IPS-18c (cell line): ENCODE measurements around the gene ARSI.

Experiments
- H3K4me3 ChIP-seq: 2 replicates; pipeline ENCODE4 v1.7.0; 2013; ENCODE audit warnings: low read depth, mild to moderate bottlenecking, low read length, moderate library complexity; ENCODE audit not compliant: insufficient read depth
- H3K9me3 ChIP-seq: one replicate; pipeline ENCODE4 v1.6.1; 2013; ENCODE audit warnings: mild to moderate bottlenecking, low read length, moderate library complexity; ENCODE audit not compliant: control insufficient read depth, insufficient read depth

The ARSI gene

DNA sequence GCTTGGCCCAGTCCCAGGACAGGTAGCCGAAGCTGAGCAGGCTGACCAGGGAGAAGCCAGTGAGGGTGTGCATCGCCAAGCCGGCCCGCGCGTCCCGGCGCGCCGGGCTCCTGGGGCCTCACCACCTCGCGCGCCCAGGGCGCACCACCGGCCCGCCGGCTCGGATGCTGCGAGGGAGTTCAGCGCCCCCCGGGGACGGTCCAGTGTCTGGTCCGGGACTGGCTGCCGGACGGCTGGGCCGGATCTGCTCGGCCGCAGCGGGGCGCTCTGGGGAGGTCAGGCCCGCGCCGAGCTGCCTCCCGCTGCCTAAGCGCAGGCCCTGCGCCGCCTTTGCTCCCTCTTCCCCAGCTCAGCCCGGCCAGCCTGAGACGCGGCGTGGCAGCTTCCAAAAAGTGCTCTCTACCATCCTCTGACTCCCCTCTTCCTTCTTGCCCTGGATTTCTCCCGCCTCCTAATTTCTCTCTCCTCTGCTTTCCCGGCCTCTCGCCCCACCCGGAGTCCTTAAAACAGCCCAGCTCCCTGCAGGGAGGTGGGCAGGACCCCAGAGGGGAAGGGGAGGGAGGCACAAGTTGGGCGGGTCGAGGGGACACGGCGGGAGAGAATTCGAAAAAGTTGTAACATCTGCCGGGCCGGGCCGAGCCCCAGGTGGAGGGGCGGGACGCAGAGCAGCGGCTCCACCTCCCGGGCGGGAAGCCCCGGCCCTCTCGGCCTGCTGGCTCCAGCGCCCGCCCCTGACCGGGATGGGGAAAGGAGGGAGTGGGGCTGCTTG lies at the start of gene ARSI:
Gene ARSI, minus strand, starts transcription at position 605 of the 769 bp plus-strand sequence. Its CDS starts 532 bp downstream, at position 73.
- peak within 1 kb of the TSS; percentile 26 for H3K4me3 ChIP-seq
- H3K9me3 ChIP-seq = no peaks in the 10 kb centered on the region

DNA sequence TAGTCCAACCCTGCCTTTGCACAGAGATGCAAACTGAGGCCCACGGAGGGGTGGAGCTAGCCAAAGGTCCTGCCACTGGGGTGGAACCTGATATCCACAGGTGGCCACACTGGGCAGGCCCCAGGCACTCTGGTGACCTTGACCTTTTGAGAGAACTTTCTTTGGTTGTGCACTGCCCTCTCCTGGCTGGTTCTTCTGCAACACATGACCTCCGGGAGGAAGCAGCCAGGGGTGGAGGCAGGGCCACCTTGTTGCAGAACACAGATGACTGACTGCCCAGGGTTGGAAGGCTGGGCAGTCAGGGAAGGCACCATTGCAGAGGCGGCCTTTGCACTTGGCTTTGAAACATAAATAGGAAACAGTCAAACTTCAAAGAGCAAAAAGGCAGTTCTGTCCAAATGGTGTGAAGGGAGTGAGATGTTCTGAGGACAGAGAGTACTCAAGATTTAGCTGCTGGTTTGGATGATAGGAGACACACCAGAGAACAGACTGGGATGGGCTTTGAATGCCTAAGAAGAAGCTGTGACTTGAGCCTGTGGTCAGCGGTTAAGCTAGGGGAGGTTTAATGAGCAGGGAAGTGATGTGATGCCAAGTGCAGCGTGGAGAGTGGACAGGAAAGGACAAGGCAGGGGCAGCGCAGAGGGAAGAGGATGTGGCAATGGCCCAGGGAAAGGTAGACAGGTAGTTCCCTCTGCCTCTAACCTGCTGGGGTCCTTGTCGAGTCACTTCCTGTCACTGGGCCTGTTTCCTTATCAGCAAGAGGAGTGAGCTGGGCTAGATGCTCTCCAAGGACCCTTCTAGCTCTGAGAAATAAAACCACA lies 48.0 kb upstream of the ARSI start:
- Histone ChIP-seq H3K4me3 (no peak overlapping the region), H3K9me3 (no peaks in the 10 kb centered on the region)

DNA sequence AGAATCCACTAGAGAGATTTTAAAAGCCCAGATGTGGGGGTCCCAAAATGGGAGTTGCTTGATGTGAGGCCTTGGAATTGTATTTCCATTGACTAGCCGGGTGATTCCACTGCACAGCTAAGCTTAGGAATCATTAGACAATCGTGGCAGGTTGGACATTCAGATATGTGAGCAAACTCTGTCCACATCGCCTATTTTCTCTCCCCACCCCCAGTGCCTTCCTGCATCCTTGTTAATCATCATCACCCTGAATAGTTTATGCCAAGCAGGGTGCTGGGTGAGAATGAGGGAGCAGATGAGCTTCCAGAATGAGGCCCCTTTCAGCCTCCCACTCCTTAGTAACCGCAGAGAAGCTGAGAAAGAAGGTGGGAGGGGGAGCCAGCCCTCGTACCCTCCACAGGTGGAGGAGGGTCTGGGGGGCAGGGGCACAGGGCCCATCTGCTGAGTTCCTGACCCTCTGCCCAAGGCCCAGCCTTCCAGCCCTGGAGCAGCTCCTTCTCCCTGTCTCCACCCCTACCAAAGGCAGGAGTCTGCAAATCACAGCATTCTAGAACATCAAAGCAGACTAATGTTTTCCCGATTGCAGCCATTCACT lies 47.1 kb upstream of the ARSI start:
- H3K4me3 ChIP-seq = no peak overlapping the region

DNA sequence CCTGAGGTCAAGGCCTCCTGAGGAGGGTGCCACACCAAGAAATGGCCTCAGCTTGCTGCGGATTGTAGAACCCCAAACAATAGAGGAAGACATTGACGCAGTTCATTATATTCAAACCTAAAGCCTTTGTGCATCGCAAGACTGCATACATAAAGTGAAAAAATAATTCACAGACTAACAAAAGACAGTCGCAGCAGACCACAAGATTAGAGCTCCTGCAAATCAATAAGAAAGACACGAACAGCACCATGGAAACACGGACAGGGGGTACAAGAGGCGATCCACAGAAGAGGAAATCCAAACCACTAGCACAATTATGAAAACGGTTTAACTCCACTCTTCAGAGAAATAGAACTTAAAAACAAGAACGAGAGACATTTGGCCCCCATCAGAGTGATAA lies 44.7 kb upstream of the ARSI start:
- Histone ChIP-seq H3K4me3 (no peak overlapping the region), H3K9me3 (no peaks in the 10 kb centered on the region)

More for the DNA sequence above, 47.1 kb upstream of the ARSI start:
- H3K9me3 ChIP-seq = no peaks in the 10 kb centered on the region

DNA sequence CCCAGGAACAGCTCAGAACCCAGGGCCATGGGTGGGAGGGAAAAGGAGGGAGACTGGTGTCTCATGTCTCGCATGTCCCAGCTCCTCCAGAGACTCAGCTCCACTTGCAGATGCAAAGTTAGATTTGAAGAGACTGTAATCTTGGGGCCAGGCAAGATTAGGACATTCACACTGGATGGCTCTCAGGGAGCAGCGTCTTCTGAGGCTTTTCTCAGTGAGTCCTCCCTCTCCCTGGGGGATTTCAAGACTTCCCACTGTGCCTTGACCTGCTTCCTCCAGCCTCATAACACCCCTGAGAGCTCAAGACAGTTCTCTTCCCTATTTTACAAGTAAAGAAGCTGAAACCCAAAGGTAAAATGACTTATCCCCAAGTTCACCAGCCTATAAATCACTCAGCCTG lies 44.3 kb upstream of the ARSI start:
- no peaks in the 10 kb centered on the region for H3K9me3 ChIP-seq
- H3K4me3 ChIP-seq = no peak overlapping the region

DNA sequence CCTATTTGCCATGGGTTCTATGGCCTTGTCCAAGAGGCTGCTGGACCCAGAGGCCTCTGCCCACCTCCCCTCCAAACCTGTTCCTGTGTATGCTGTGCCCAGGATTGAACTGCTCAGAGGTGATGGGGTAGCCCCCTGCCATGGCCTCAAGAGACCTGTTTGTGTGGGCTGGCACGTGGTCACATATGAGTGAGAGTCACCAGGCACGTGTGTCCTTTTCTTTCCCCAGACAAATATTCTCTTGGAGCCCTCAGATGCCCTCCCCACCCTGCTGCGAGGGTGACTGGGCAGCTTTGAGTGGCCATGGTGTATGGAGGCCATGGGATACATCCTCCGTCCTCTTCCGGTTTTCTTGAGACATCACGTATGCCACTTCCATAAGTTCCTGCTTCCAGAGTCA lies 43.9 kb upstream of the ARSI start:
- H3K9me3 ChIP-seq = no peaks in the 10 kb centered on the region
- no peak overlapping the region for H3K4me3 ChIP-seq

DNA sequence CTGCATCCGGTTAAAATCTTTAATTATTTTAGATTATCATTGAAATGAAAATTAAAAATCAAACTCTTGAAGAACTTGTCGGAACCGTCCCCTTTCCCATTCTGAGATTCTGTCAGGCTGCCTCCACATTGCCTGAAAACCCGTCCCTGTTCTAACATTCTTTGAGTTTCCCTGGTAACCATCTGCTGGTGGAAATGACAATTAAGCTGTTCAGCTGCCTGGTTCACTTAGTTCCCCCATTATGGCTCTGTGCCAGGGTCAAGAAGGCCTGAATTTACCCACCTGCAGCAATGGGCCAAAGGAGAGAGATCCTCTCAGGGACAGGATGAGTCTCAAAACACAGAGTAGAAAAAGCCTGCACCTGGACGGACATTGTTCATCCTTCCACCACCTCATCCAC lies 43.0 kb upstream of the ARSI start:
- H3K4me3 ChIP-seq = no peak overlapping the region
- H3K9me3 ChIP-seq = no peaks in the 10 kb centered on the region

DNA sequence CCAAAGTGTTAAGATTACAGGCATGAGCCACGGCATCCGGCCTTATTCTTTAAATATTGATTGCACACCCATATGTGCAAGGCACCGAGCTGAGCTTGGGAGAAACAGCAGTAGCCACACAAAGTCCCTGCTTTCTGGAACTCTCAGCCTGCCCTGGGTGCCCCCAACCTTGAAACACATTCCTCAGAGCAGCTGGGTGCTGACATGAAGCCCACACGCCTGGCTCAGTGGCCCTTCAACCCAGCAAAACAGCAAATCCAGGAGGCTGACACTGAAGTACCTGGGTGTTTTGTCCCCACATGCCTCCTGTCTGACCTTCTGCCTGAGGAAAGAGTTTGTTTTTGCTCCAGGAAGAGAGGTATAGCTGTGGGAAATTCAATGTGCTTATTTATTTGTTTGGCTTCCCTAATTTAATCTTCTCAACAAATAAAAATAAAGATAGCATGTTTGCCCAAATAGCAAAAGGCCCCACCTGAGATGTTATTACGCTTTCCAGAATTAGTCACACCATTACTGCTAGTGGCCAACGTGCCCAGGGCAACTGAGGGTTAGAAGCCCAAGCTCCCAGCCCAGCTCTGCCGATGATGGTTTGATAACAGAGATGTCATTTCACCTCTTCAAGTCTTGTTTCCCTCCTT lies 41.4 kb upstream of the ARSI start:
- Histone ChIP-seq H3K9me3 (no peaks in the 10 kb centered on the region), H3K4me3 (no peak overlapping the region)

DNA sequence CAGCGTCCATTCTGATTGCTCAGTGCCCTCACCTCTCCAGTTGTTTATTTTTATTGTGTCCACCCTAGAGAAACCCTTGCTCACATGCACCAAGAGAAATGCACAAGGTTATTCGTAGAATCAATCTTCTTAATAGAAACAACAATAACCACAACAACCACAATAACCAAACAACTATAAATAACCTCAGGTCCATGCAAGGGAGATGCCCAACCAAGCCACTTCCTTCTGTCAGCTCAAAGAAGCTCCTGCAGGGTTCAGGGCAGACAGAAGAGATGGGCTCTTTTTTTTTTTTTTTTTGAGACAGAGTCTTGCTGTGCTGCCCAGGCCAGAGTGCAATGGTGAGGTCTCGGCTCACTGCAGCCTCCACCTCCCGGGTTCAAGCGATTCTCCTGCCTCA lies 39.9 kb upstream of the ARSI start:
- H3K4me3 ChIP-seq = no peak overlapping the region
- no peaks in the 10 kb centered on the region for H3K9me3 ChIP-seq

DNA sequence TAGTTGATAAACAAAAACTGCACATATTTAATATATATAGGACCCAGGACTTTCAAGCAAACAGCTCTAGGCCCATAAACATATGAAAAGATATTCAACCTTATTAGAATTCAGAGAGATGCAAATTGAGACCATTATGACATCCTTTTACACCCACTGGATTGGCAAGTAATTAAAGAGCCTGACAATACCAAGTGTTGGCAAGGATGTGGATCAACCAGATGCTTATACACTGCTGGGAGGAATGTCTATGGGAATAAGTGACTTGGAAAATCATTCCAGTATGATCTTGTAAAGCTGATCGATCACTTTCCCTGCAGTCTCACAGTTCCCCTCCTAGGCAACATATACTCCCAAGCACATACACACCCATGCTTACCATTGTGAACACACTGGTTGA lies 39.3 kb upstream of the ARSI start:
- Histone ChIP-seq H3K9me3 (no peaks in the 10 kb centered on the region), H3K4me3 (no peak overlapping the region)

DNA sequence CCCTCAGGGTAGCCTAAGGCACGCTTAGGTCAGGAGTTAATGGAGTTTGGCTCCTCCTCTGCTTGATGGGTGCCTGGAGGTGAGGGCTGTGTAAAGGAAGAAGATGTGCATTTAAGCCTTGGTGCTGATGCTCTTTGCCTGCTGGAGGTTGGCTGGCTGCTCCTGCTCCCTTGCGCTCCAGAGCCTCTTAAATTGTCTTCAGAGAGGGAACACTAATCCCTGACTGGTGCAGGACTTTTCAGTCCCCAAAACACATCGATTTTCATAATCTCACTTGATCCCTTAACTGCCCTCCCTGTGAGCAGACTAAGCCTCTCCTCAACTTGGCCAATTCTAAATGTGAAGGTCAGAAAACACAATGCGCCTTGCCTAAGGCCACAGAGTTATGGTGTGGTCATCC lies 38.6 kb upstream of the ARSI start:
- Histone ChIP-seq H3K9me3 (no peaks in the 10 kb centered on the region), H3K4me3 (no peak overlapping the region)

DNA sequence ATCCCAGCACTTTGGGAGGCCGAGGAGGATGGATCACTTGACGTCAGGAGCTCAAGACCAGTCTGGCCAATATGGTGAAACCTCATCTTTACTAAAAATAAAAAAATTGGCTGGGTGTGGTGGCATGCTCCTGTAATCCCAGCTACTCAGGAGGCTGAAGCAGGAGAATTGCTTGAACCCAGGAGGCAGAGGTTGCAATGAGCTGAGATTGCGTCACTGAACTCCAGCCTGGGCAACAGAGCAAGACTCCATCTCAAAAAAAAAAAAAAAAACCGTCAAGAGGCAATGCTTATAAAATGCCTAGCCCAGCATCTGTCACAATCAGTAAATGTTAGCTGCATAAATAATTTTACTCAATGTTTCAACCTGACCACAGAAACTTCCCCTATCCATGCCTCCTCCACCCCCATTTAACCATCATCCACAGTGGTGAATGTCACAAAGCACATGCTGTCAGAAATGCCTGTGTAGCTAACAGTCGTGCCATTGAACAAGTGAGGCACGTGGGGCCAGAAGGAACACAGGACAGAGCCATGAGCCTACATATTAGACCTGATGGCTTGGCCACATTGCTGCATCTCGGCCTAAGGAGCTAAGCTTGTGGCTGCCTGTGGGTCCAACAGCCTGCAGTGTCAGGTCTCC lies 38.0 kb upstream of the ARSI start:
- peaks cover 3% of the 10 kb centered on the region for H3K9me3 ChIP-seq
- H3K4me3 ChIP-seq = no peak overlapping the region

DNA sequence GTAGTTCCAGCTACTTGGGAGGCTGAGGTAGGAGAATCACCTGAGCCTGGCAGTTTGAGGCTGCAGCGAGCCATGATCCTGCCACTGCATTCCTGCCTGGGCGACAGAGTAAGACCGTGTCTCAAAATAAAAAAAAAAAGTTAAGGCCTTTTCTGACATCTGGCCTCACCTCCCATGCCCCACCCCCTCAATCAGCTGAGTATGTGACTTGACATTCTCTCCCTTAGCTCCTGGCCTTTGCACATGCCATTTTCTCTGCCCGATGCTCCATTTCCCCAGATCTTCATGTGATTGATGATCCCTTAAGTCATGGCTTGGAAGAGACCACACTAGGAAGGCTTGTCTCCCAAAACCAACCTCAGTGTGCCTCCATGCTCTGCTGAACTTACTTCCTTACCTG lies 37.1 kb upstream of the ARSI start:
- Histone ChIP-seq H3K4me3 (no peak overlapping the region), H3K9me3 (peaks cover 3% of the 10 kb centered on the region)

DNA sequence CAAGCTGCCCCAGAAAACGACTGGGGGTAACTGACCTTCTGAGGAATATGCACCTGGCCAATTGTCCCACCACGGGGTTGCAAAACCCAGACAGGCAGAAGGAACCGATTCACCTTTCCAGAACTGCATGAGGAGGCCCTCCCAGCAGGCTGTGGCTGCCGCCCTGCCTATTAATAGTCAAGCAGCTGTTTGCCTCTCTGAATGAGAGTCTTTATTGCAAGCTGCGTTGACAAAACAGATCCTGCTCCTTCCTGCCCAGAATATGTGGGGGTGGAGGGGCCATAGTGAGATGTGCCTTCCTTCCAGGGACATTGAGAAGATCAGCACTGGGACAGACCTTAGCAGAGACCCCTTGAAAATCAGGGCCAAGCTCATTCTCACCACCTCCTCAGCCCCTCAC lies 36.5 kb upstream of the ARSI start:
- H3K4me3 ChIP-seq = no peak overlapping the region
- peaks cover 3% of the 10 kb centered on the region for H3K9me3 ChIP-seq

DNA sequence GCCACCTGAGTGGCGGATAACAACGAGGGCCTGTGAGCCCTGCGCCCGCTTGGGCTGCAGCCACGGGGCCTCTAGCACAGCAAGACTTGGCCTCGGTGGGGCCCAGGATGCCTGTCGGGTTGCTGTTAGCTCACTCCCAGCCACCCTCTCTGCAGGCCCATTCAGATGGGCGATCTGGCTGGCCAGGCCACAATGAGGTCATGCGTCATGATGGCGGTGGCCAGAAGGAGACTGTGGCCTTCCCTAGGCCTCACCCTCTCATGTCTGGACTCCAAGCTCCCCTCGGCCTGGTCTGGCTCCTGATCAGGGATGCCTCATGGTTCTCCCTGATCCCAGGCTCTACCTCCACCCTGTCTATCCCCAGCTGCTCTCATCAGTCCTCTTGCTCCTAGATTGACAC lies 35.8 kb upstream of the ARSI start:
- H3K4me3 ChIP-seq = no peak overlapping the region
- H3K9me3 ChIP-seq = peaks cover 3% of the 10 kb centered on the region

DNA sequence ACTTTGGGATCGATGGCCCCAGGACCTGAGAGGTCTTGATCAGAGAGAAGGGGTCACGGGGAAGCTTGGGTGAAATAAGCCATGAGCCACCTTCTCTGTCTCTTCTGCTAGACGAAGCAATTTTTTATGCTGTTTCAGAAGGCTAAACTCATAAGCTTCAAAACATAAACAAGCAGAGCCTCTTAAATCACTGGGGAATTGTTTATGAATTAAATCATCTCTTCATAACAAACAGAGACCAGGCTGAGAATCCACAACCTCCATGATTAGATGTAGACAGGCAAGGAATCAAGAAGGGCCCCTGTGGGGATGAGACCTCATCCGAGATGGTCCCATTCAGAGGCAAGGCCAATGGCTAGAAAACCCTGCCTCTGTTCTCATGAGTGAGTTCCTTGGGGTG lies 33.1 kb upstream of the ARSI start:
- Histone ChIP-seq H3K4me3 (no peak overlapping the region), H3K9me3 (peaks cover 3% of the 10 kb centered on the region)

DNA sequence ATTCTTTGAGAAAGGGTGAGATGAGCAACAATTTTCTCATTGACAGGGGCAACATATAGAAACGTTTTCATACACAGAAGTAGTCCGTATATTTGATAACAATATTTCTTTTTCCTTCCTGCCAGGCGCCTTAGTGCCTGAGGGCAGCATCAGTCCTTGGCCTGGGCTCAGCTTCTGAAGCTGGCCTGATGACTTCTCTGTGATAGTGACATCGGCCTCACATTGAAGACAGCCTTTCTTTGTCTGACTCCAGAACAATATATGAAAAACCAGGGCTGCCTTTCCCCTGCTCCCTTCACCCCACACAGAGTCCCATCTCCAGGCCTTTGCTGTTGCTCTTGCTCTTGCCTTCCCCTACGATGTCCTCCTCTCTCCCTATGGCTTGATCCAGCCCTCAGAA lies 30.7 kb upstream of the ARSI start:
- Histone ChIP-seq H3K9me3 (peaks cover 3% of the 10 kb centered on the region), H3K4me3 (no peak overlapping the region)
